K562 (cell line): Measurements from ENCODE around the gene HJV. TPM values are rescaled to one million over a fixed set of nuclear protein-coding genes. Genes with fewer than 3 reads are reported as not detected.
A peak's percentile ranks its signal among the peaks of the same experiment; 100 is the strongest.

Experiments
- ATF7 ChIP-seq: fragments of 450-650 bp; IDR thresholded peaks from 2 replicates; pipeline ENCODE4 v1.7.1; 2014; ENCODE audit warnings: mild to moderate bottlenecking, moderate library complexity
- CAMTA2 ChIP-seq: fragments of 250-450 bp; sonication (Bioruptor Pico); conservative IDR thresholded peaks from 2 replicates; pipeline ENCODE4 v1.5.1; 2022
- CXXC5 ChIP-seq: fragments of 250-450 bp; sonication (Bioruptor Pico); IDR thresholded peaks from 2 replicates; pipeline ENCODE4 v1.8.0; 2022; ENCODE audit warnings: inconsistent platforms, mild to moderate bottlenecking, moderate library complexity
- KDM1A ChIP-seq, 2 experiments: fragments of 450-650 bp; IDR thresholded peaks; 2 replicates each; pipeline ENCODE4 v1.6.1; 2016; ENCODE audit warnings: mild to moderate bottlenecking in 2 of 2
- KLF1 ChIP-seq: fragments of 450-650 bp; IDR thresholded peaks from 2 replicates; pipeline ENCODE4 v1.6.1; 2016; ENCODE audit warnings: missing genetic modification characterization, missing compliant biosample characterization
- KLF13 ChIP-seq: fragments of 450-650 bp; IDR thresholded peaks from 2 replicates; pipeline ENCODE4 v1.6.1; 2016; ENCODE audit warnings: missing genetic modification characterization, low read depth, mild to moderate bottlenecking, missing compliant biosample characterization, moderate library complexity, borderline replicate concordance
- PCBP1 ChIP-seq: fragments of 200-400 bp; formaldehyde crosslinking; IDR thresholded peaks from 2 replicates; pipeline ENCODE4 v1.6.1; 2018; ENCODE audit warnings: mild to moderate bottlenecking, low read depth, low read length; ENCODE audit not compliant: poor library complexity, severe bottlenecking
- PHF8 ChIP-seq: fragments of 200-600 bp; sonication (generic); IDR thresholded peaks from 2 replicates; pipeline ENCODE4 v1.6.1; 2012; ENCODE audit warnings: mixed run types, mild to moderate bottlenecking, inconsistent platforms, low read length, moderate library complexity, borderline replicate concordance
- SIRT6 ChIP-seq: IDR thresholded peaks from one replicate; pipeline ENCODE4 v1.6.1; 2012; ENCODE audit warnings: low read depth, mild to moderate bottlenecking, control low read depth, inconsistent platforms, low read length, moderate library complexity
- ZNF79 ChIP-seq: fragments of 250-450 bp; sonication (Bioruptor Pico); IDR thresholded peaks from 2 replicates; pipeline ENCODE4 v1.4.0; 2020; ENCODE audit warnings: low read depth, mild to moderate bottlenecking, moderate library complexity
- polyA plus RNA-seq, 8 experiments: library from polyadenylated mRNA; depleted of rRNA in 4 of 8; stranded (reverse) in 5 of 8; unstranded in 3 of 8; fragments of >200 nt; fragmentation: Nextera tagmentation in 2 of 8; fragmentation: Illumina TruSeq in 1 of 8; extraction: Ambion mirVana in 2 of 8; extraction: Trizol in 1 of 8; gene quantifications; 2 replicates each; pipeline versions ENCODE4 v1.2.1 to v1.2.3, GENCODE V29; 2011 to 2014; ENCODE audit warnings: inconsistent platforms in 1 of 8, missing spikeins in 1 of 8
- total RNA-seq, 7 experiments: library from RNA; depleted of rRNA in 6 of 7; stranded (reverse); fragments of >200 nt in 6 of 7; fragmentation: Illumina TruSeq in 2 of 7; extraction: Trizol in 2 of 7; gene quantifications; 2 replicates each; pipeline versions ENCODE4 v1.2.1 to v1.2.3, GENCODE V29; 2011 to 2021; ENCODE audit warnings: low replicate concordance in 1 of 7
- TF ChIP-seq, protein P1 (sequence below): sonication (generic); formaldehyde crosslinking; IDR thresholded peaks from 2 replicates; pipeline ENCODE4 v1.8.0; 2022; ENCODE audit warnings: missing genetic modification reagents, mild to moderate bottlenecking, borderline replicate concordance
- TF ChIP-seq, protein P2 (sequence below): IDR thresholded peaks from 2 replicates; pipeline ENCODE4 v1.6.1; 2011; ENCODE audit not compliant: insufficient read length; ENCODE audit errors: extremely low read depth
- TF ChIP-seq, protein P3 (sequence below): IDR thresholded peaks from 2 replicates; pipeline ENCODE4 v1.6.1; 2016; ENCODE audit warnings: missing genetic modification characterization, missing compliant biosample characterization
- TF ChIP-seq, protein P4 (sequence below): fragments of 450-650 bp; formaldehyde crosslinking; conservative IDR thresholded peaks from 2 replicates; pipeline ENCODE4 v1.4.0; 2022; ENCODE audit warnings: mild to moderate bottlenecking, missing genetic modification characterization
- TF ChIP-seq, protein P5 (sequence below): fragments of 150-350 bp; conservative IDR thresholded peaks from 2 replicates; pipeline ENCODE4 v1.6.1; 2014; ENCODE audit warnings: low read length
- TF ChIP-seq, protein P6 (sequence below): fragments of 250-450 bp; sonication (Bioruptor Pico); IDR thresholded peaks from 2 replicates; pipeline ENCODE4 v1.8.0; 2022; ENCODE audit warnings: inconsistent platforms

HJV gene
- total and polyA plus RNA-seq, 9 of the 15 experiments (the other 6 are each of a cell fraction or from before 2014, with no cell fraction given) = 1.0 to 6.6 (median 2.4) TPM

DNA sequence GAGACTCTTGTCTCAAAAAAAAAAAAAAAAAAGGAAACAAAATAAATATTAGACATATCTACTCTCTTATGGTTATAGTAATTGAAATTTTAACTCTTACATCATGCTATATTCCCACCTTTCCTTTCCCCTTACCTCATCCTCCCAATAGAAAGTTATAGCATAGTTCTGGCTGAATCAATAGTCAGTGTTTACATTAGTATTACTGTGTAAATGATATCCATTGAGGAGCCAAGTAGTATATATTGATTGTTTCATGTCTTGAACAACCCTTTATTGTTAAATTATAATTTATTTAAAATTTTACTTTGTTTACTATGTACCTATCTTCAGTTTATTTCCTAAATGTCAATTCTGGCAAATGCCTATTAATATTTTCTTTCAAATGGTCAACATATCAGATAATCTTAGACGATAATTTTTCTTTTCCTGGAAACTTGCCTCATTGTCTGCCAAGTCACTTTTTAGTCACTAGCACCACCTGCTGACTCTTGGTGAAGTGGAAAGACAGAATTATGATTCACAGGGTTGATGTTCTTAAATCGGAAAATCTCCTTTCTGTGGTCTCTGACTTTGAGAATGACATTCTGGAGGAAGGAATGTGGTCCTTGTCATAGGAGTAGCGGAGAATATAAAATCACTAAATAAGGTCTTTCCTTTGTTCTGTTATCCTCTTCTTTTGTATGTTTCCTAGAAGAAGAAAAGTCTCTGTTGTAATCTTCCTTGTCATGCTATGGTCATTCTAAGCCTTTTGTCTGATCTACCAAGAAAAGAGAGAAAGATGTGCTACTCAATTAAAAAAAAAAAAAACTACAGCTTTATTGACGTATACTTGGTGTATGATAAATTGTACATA, 8.6 kb downstream of the HJV start (continued):
- TF ChIP-seq, protein P1, sequence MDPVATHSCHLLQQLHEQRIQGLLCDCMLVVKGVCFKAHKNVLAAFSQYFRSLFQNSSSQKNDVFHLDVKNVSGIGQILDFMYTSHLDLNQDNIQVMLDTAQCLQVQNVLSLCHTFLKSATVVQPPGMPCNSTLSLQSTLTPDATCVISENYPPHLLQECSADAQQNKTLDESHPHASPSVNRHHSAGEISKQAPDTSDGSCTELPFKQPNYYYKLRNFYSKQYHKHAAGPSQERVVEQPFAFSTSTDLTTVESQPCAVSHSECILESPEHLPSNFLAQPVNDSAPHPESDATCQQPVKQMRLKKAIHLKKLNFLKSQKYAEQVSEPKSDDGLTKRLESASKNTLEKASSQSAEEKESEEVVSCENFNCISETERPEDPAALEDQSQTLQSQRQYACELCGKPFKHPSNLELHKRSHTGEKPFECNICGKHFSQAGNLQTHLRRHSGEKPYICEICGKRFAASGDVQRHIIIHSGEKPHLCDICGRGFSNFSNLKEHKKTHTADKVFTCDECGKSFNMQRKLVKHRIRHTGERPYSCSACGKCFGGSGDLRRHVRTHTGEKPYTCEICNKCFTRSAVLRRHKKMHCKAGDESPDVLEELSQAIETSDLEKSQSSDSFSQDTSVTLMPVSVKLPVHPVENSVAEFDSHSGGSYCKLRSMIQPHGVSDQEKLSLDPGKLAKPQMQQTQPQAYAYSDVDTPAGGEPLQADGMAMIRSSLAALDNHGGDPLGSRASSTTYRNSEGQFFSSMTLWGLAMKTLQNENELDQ (CRISPR knock-in tag) = no peak
- TF ChIP-seq ATF7 (peak; percentile 49; the same call in 1 of the 2 replicates), KLF1 (tag) (no peak), CXXC5 (no peak), KDM1A (IDR thresholded peaks at IDR 0.05) (no peak), PCBP1 (no peak), KLF13 (tag) (no peak), PHF8 (no peak), CAMTA2 (CRISPR knock-in tag) (no peak), ZNF79 (CRISPR knock-in tag) (no peak), SIRT6 (no peak)
- TF ChIP-seq, protein P2, sequence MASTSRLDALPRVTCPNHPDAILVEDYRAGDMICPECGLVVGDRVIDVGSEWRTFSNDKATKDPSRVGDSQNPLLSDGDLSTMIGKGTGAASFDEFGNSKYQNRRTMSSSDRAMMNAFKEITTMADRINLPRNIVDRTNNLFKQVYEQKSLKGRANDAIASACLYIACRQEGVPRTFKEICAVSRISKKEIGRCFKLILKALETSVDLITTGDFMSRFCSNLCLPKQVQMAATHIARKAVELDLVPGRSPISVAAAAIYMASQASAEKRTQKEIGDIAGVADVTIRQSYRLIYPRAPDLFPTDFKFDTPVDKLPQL = no peak
- TF ChIP-seq, protein P3, sequence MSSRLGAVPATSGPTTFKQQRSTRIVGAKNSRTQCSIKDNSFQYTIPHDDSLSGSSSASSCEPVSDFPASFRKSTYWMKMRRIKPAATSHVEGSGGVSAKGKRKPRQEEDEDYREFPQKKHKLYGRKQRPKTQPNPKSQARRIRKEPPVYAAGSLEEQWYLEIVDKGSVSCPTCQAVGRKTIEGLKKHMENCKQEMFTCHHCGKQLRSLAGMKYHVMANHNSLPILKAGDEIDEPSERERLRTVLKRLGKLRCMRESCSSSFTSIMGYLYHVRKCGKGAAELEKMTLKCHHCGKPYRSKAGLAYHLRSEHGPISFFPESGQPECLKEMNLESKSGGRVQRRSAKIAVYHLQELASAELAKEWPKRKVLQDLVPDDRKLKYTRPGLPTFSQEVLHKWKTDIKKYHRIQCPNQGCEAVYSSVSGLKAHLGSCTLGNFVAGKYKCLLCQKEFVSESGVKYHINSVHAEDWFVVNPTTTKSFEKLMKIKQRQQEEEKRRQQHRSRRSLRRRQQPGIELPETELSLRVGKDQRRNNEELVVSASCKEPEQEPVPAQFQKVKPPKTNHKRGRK (tag) = no peak
- TF ChIP-seq, protein P4, sequence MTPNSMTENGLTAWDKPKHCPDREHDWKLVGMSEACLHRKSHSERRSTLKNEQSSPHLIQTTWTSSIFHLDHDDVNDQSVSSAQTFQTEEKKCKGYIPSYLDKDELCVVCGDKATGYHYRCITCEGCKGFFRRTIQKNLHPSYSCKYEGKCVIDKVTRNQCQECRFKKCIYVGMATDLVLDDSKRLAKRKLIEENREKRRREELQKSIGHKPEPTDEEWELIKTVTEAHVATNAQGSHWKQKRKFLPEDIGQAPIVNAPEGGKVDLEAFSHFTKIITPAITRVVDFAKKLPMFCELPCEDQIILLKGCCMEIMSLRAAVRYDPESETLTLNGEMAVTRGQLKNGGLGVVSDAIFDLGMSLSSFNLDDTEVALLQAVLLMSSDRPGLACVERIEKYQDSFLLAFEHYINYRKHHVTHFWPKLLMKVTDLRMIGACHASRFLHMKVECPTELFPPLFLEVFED (CRISPR knock-in tag) = no peak
- TF ChIP-seq, protein P5, sequence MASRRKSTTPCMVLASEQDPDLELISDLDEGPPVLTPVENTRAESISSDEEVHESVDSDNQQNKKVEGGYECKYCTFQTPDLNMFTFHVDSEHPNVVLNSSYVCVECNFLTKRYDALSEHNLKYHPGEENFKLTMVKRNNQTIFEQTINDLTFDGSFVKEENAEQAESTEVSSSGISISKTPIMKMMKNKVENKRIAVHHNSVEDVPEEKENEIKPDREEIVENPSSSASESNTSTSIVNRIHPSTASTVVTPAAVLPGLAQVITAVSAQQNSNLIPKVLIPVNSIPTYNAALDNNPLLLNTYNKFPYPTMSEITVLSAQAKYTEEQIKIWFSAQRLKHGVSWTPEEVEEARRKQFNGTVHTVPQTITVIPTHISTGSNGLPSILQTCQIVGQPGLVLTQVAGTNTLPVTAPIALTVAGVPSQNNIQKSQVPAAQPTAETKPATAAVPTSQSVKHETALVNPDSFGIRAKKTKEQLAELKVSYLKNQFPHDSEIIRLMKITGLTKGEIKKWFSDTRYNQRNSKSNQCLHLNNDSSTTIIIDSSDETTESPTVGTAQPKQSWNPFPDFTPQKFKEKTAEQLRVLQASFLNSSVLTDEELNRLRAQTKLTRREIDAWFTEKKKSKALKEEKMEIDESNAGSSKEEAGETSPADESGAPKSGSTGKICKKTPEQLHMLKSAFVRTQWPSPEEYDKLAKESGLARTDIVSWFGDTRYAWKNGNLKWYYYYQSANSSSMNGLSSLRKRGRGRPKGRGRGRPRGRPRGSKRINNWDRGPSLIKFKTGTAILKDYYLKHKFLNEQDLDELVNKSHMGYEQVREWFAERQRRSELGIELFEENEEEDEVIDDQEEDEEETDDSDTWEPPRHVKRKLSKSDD = no peak
- TF ChIP-seq, protein P6, sequence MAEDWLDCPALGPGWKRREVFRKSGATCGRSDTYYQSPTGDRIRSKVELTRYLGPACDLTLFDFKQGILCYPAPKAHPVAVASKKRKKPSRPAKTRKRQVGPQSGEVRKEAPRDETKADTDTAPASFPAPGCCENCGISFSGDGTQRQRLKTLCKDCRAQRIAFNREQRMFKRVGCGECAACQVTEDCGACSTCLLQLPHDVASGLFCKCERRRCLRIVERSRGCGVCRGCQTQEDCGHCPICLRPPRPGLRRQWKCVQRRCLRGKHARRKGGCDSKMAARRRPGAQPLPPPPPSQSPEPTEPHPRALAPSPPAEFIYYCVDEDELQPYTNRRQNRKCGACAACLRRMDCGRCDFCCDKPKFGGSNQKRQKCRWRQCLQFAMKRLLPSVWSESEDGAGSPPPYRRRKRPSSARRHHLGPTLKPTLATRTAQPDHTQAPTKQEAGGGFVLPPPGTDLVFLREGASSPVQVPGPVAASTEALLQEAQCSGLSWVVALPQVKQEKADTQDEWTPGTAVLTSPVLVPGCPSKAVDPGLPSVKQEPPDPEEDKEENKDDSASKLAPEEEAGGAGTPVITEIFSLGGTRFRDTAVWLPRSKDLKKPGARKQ (CRISPR knock-in tag) = no peak
